ENCODE data around the gene PHACTR3.

Gene PHACTR3

DNA sequence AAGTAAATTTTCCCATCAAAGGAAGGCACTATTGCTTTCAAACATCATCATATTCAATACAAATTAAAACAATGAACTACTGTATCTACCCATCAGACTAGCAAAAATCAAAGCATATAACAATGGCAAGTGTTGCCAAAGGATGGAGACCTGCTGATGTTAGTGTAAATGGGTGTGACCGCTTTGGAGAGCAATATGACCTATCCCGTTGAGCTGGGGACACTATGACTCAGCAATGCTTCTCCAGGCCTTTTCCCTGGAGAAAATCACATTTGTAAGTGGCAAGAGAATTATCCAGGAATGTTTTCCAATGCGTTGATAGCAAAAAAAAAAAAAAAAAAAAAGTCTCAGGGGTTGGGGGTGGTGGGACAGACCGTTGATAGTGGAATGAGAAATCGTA, 46.1 kb downstream of the PHACTR3 start:
- TF ChIP-seq, protein P1, sequence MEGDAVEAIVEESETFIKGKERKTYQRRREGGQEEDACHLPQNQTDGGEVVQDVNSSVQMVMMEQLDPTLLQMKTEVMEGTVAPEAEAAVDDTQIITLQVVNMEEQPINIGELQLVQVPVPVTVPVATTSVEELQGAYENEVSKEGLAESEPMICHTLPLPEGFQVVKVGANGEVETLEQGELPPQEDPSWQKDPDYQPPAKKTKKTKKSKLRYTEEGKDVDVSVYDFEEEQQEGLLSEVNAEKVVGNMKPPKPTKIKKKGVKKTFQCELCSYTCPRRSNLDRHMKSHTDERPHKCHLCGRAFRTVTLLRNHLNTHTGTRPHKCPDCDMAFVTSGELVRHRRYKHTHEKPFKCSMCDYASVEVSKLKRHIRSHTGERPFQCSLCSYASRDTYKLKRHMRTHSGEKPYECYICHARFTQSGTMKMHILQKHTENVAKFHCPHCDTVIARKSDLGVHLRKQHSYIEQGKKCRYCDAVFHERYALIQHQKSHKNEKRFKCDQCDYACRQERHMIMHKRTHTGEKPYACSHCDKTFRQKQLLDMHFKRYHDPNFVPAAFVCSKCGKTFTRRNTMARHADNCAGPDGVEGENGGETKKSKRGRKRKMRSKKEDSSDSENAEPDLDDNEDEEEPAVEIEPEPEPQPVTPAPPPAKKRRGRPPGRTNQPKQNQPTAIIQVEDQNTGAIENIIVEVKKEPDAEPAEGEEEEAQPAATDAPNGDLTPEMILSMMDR (conservative IDR thresholded peaks at IDR 0.05; ENCODE audit: control insufficient read depth, insufficient read depth, low read depth, low read length): no peak
- H3K4me3 ChIP-seq (ENCODE audit: control insufficient read depth, low read depth, low read length): no peak overlapping the region
- DNase-seq (ENCODE audit: low read depth): no peak

DNA sequence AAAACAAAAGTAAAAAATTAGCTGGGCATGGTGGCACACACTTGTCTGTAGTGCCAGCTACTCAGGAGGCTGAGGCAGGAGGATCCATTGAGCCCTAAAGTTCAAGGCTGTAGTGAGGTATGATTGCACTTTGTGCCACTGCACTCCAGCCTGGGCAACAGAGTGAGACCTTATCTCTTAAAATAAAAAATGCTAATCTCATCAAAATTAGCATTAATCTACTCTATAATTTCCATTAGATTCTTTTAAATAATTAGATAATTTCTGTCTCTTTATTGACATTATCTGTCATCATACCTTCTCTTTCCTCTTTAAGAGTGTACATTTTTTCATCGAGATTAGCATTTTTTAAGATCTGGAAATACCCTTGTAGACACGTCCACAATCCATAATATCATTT, 48.0 kb downstream of the PHACTR3 start:
- no peak overlapping the region for H3K4me3 ChIP-seq (ENCODE audit: control insufficient read depth, low read depth, low read length)
- TF ChIP-seq, protein P1 (conservative IDR thresholded peaks at IDR 0.05; ENCODE audit: control insufficient read depth, insufficient read depth, low read depth, low read length): no peak
- DNase-seq (ENCODE audit: low read depth): no peak

DNA sequence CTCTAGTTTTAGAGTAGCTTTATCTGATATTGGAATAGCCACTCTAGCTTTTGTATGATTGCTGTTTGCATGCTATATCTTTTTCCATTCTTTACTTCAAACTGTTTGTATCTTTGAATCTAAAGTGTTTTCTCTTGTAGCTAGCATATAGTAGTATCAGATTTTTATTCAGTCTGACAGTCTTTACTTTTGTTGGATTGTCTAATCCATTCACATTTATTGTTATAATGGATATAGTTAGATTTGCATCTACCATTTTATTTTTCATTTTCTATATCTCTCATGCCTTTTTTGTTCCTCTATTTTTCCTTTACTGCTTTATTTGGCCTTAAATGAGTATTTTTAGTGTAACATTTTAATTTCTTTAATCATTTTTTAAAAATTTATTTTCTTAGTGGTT, 52.1 kb downstream of the PHACTR3 start:
- TF ChIP-seq, protein P1 (conservative IDR thresholded peaks at IDR 0.05; ENCODE audit: control insufficient read depth, insufficient read depth, low read depth, low read length): no peak
- no peak for DNase-seq (ENCODE audit: low read depth)
- no peak overlapping the region for H3K4me3 ChIP-seq (ENCODE audit: control insufficient read depth, low read depth, low read length)

DNA sequence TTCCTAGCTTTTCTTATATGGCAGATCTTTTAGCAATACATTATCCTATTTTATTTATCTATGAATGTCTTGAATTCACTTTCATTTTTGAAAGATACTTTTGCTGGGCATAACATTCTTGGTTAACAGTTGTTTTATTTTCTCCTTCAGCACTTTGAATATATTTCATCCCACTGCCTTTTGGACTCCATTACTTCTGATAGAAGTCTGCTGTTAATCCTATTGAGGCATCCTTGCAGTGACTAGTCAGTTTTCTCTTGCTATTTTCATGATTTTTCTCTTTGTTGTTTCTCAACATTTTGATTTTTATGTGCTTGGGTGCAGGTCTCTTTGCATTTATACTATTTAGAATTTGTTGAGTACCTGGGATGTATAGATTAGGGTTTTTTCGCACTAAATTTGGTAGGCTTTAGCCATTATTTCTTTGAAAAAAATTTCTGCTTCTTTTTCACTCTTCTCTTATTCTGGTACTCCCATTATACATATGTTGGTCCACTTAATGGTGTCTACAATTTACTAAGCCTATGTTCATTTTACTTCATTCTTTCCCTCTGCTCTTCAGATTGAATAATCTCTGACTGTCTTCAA, 53.2 kb downstream of the PHACTR3 start:
- TF ChIP-seq, protein P1 (conservative IDR thresholded peaks at IDR 0.05; ENCODE audit: control insufficient read depth, insufficient read depth, low read depth, low read length): no peak
- no peak for DNase-seq (ENCODE audit: low read depth)
- H3K4me3 ChIP-seq (ENCODE audit: control insufficient read depth, low read depth, low read length): no peak overlapping the region

DNA sequence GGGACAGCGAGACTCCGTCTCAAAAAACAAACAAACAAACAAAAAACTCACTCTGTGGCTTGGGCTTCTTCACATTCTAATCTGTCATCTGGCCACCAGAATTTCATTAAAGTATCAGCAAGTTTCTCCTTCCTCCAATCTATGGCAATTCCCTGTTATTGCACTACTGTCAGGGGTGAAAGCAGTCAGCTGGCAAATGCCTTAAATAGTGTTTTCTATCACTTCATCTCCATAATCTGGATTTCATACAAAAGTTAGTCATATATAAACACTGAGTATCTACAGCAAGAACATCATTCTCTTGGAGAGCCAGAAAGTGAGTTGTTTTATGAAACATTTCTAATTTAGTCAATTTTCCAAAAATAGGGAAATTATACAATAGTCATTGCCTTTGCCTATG, 56.1 kb downstream of the PHACTR3 start:
- DNase-seq (ENCODE audit: low read depth): no peak
- TF ChIP-seq, protein P1 (conservative IDR thresholded peaks at IDR 0.05; ENCODE audit: control insufficient read depth, insufficient read depth, low read depth, low read length): no peak
- H3K4me3 ChIP-seq (ENCODE audit: control insufficient read depth, low read depth, low read length): no peak overlapping the region

DNA sequence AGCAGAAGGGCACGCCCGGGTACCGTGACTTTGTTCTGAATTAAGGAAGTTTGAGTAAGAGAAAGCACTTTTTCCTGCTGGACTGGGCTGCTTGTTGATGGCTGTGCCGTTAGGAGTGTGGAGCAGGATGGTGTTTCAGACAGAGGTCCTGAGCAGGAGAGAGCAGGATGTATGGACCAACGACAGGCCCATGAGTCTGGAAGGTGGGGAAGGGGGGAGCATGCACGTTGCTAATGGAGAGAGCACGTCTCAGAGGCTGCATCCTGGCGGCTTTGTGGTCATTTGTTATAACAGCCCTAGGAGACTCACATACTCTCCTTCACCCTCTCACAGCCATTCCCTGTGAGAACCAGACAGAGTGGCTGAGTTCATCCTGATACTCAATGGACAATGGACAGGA, 56.8 kb downstream of the PHACTR3 start:
- no peak overlapping the region for H3K4me3 ChIP-seq (ENCODE audit: control insufficient read depth, low read depth, low read length)
- no peak for DNase-seq (ENCODE audit: low read depth)
- TF ChIP-seq, protein P1 (conservative IDR thresholded peaks at IDR 0.05; ENCODE audit: control insufficient read depth, insufficient read depth, low read depth, low read length): no peak

DNA sequence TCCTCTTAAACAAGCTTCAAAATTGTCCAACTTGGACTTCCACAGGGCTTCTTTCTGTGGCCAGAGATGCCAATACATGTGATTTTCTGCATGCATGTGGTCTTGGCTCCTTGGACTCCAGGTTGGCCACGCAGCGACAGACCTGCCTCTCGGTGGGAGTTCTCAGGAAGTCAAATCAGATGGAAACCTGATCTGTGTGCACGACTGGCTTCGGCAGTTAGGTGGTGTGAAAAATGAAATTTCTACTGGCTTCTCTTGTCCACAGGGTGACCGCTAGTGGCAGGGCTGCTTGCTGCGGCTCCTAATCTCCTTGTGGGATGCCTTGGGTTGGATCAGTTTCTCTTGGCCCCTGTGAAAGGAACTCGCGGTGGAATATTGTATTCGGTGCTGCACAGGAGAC, 57.3 kb downstream of the PHACTR3 start:
- TF ChIP-seq, protein P1 (conservative IDR thresholded peaks at IDR 0.05; ENCODE audit: control insufficient read depth, insufficient read depth, low read depth, low read length): no peak
- no peak overlapping the region for H3K4me3 ChIP-seq (ENCODE audit: control insufficient read depth, low read depth, low read length)
- no peak for DNase-seq (ENCODE audit: low read depth)
